Jurkat, Clone E6-1 (cell line): ENCODE measurements around the gene GPD2. TPM values are rescaled to one million over a fixed set of nuclear protein-coding genes. Genes with fewer than 3 reads are reported as not detected.

Experiments
- DNase-seq: peaks from one replicate; pipeline ENCODE4 v3.0.0-alpha.2; 2011; ENCODE audit warnings: low read depth, low spot score
- H3K4me3 ChIP-seq: 2 replicates; pipeline ENCODE4 v1.5.1; 2011; ENCODE audit warnings: mild to moderate bottlenecking, low read length, control low read depth, moderate library complexity
- polyA plus RNA-seq: library from polyadenylated mRNA; unstranded; fragments of >200 nt; gene quantifications from one replicate; pipeline ENCODE4 v1.2.1, GENCODE V29; 2012; ENCODE audit warnings: missing spikeins; ENCODE audit not compliant: insufficient read length, insufficient read depth

The GPD2 gene
- polyA plus RNA-seq = 8.7 TPM

GRCh38 chr2:156435718-156436496 is at the start of gene GPD2:
TSS of gene GPD2 (plus strand) at chr2:156436379. CDS start at chr2:156476106, 39,727 bp downstream.
- peak within 1 kb of the TSS; percentile 11; the same call in 1 of the 2 replicates for H3K4me3 ChIP-seq
- DNase-seq = no peak

GRCh38 chr2:156394033-156394741 is 42.0 kb upstream of the GPD2 start:
- H3K4me3 ChIP-seq = no peak overlapping the region
- no peak for DNase-seq

GRCh38 chr2:156396126-156396525 is 40.1 kb upstream of the GPD2 start:
- no peak for DNase-seq
- no peak overlapping the region for H3K4me3 ChIP-seq

GRCh38 chr2:156397229-156397628 is 39.0 kb upstream of the GPD2 start:
- no peak overlapping the region for H3K4me3 ChIP-seq
- DNase-seq = no peak

GRCh38 chr2:156398176-156398575 is 38.0 kb upstream of the GPD2 start:
- DNase-seq = peak; percentile 20
- H3K4me3 ChIP-seq = no peak overlapping the region

- peak overlapping the region; percentile 74; the same call in 1 of the 2 replicates for H3K4me3 ChIP-seq
- no peak for DNase-seq
Measured at GRCh38 chr2:156399224-156399949, 36.8 kb upstream of the GPD2 start.

- DNase-seq = peak; percentile 14
- peak overlapping the region; percentile 74 for H3K4me3 ChIP-seq
Measured at GRCh38 chr2:156399950-156400705, 36.1 kb upstream of the GPD2 start.

GRCh38 chr2:156400706-156401678 is 35.2 kb upstream of the GPD2 start:
- DNase-seq = peak; percentile 74
- peak overlapping the region; percentile 74 for H3K4me3 ChIP-seq

- DNase-seq = no peak
- H3K4me3 ChIP-seq = no peak overlapping the region
Measured at GRCh38 chr2:156401861-156402260, 34.3 kb upstream of the GPD2 start.

- DNase-seq = no peak
- H3K4me3 ChIP-seq = no peak overlapping the region
Measured at GRCh38 chr2:156405586-156405985, 30.6 kb upstream of the GPD2 start.

GRCh38 chr2:156411835-156412234 is 24.3 kb upstream of the GPD2 start:
- H3K4me3 ChIP-seq = no peak overlapping the region
- no peak for DNase-seq

GRCh38 chr2:156421851-156422250 is 14.3 kb upstream of the GPD2 start:
- no peak overlapping the region for H3K4me3 ChIP-seq
- DNase-seq = no peak

GRCh38 chr2:156423674-156424282 is 12.4 kb upstream of the GPD2 start:
- no peak for DNase-seq
- H3K4me3 ChIP-seq = no peak overlapping the region

GRCh38 chr2:156427074-156427473 is 9.1 kb upstream of the GPD2 start:
- no peak overlapping the region for H3K4me3 ChIP-seq
- DNase-seq = no peak

GRCh38 chr2:156429211-156429610 is 7.0 kb upstream of the GPD2 start:
- no peak for DNase-seq
- no peak overlapping the region for H3K4me3 ChIP-seq

- no peak overlapping the region for H3K4me3 ChIP-seq
- no peak for DNase-seq
Measured at GRCh38 chr2:156430236-156430979, 5.8 kb upstream of the GPD2 start.

GRCh38 chr2:156430980-156431358 is 5.2 kb upstream of the GPD2 start:
- no peak for DNase-seq
- H3K4me3 ChIP-seq = no peak overlapping the region
